Stimulated activated CD4-positive, alpha-beta T cell treated with anti-CD3 and anti-CD28 coated beads, TNF-alpha, amount 100 ng/mL, for 24 hours (primary cell): Measurements from ENCODE around the gene EPS8L1.
A peak's percentile ranks its signal among the peaks of the same experiment; 100 is the strongest.

ENCODE experiments used
- DNase-seq, 3 experiments: peaks; one replicate each; pipeline ENCODE4 v3.0.0-alpha.2; 2020; ENCODE audit warnings: low read depth in 3 of 3

The EPS8L1 gene

DNA sequence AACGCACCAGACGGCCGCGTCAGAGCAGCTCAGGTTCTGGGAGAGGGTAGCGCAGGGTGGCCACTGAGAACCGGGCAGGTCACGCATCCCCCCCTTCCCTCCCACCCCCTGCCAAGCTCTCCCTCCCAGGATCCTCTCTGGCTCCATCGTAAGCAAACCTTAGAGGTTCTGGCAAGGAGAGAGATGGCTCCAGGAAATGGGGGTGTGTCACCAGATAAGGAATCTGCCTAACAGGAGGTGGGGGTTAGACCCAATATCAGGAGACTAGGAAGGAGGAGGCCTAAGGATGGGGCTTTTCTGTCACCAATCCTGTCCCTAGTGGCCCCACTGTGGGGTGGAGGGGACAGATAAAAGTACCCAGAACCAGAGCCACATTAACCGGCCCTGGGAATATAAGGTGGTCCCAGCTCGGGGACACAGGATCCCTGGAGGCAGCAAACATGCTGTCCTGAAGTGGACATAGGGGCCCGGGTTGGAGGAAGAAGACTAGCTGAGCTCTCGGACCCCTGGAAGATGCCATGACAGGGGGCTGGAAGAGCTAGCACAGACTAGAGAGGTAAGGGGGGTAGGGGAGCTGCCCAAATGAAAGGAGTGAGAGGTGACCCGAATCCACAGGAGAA, 39.9 kb downstream of the EPS8L1 start:
- DNase-seq = peak in 1 of 3 experiments; percentile 76

DNA sequence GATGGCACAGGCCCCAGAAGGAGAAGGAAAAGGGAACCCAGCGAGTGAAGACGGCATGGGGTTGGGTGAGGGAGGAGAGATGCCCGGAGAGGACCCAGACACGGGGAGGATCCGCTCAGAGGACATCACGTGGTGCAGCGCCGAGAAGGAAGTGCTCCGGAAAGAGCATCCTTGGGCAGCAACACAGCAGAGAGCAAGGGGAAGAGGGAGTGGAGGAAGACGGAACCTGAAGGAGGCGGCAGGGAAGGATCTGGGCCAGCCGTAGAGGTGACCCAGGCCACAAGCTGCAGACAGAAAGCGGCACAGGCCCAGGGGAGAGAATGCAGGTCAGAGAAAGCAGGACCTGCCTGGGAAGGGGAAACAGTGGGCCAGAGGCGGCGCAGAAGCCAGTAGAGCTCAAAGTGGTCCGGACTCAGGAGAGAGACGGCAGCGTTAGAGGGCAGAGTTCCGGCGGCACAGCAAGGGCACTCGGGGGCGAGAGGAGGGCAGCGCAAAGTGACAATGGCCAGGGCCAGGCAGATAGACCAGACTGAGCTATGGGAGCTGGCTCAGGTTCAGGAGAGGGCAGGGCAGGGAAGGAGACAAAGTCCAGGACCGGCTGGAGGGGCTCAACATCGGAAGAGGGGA, 40.7 kb downstream of the EPS8L1 start:
- DNase-seq = peak; percentile 28 to 53 (median 28)

DNA sequence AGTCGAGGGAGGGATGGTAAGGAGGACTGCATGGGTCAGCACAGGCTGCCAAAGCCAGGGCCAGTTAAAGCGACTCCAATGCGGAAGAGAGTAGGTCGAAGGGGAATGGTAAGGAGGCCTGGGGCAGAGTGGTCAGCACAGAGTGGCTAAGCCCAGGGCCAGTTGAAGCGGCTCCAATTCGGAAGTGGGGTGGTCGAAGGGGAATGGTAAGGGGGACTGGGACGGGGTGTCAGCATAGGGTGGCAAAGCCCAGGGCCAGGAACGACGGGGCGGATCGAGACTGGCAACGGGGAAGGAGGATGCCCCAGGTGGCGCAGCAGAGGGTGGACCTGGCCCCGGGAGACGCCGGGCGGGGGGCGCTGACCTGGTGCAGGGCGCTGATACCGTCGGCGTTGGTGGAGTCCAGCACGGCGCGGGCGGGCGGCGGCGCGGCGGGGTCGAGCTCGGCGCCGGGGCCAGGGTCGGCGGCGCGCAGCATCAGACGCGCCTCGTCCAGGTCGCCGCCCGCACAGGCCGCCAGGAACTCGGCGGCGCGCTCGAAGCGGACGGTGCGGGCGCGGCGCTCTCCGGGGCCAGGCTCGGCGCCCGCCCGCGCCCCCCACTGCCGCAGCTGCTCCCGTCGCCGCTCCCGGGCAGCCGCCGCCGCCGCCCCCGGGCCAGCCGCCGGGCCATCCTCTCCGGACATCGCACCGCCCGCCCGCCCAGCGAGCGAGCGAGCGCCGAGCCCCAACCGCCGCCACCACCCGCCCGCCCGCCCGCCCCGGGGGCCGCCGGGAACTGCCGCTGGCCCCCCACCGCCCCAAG, 41.4 kb downstream of the EPS8L1 start, which contains the start of gene PPP1R12C:
PPP1R12C (minus strand) TSS at position 779 of the 804 bp plus-strand sequence; CDS start at position 685, 94 bp downstream.
- no peak for DNase-seq

DNA sequence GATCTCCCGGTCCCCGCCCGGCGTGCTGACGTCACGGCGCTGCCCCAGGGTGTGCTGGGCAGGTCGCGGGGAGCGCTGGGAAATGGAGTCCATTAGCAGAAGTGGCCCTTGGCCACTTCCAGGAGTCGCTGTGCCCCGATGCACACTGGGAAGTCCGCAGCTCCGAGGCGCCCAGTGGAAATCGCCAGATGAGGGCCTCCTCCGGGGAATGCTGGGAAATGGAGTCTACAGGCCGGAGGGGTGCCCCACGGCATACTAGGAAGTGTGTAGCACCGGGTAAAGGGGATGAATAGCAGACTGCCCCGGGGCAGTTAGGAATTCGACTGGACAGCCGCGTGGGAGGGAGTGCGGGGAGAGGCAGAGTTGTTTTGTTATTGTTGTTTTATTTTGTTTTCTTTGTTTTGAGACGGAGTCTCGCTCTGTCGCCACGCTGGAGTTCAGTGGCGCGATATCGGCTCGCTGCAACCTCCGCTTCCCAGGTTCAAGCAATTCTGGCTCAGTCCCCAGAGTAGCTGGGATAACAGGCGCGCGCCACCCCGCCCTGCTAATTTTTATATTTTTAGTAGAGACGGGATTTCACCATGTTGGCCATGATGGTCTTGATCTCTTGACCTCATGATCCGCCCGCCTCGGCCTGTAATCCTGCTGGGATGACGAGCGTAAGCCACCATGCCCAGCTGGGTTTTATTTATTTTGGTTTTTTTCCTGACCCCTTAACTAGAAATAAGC, 42.2 kb downstream of the EPS8L1 start:
- DNase-seq = peak; percentile 94 to 97 (median 96)

DNA sequence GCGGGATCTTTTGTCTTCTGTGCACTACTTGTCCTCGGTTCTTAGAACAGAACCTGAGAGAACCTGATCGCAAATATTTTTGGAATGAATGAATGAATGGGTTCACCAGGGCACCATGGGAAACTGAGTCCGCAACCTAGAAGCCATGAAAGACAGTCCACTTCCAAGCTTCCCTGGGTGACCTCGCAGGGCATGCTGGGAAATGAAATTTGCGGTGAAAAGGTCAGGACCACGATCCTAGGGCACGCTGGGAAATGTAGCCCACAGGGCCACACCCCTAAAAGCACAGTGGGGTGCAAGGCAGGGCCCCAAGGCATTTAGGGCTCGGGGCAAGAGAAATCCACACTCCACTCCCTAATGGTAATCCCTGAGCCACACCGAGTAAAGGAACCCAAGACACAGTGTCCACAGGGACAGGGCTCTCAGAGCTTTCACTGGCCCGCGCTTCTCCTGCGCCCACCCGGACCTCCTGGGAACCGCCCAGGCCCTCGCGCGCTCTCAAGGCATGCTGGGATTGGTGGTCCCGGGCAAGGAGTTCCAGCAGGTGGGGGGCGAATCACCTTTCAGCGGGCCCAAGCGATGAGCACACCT, 42.8 kb downstream of the EPS8L1 start:
- peak in 1 of 3 experiments; percentile 38 for DNase-seq

DNA sequence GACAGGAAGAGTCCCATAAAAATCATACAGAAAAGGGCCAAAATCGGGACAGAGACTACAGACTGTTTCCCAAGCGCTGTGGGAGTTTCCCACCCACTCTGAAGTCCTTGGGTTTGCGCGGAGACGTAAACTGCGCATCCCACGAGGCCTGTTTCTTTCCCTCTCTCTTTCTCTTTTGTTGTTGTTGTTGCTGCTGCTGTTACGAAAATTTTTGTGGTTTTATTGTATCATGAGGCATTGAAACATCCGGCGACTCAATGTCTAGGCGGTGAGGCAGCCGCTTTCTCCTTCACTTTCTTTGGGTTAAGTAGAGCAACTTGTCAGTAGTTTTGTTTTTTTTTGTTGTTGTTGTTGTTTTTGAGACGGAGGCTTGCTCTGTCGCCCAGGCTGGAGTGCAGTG, 43.4 kb downstream of the EPS8L1 start:
- DNase-seq = no peak

DNA sequence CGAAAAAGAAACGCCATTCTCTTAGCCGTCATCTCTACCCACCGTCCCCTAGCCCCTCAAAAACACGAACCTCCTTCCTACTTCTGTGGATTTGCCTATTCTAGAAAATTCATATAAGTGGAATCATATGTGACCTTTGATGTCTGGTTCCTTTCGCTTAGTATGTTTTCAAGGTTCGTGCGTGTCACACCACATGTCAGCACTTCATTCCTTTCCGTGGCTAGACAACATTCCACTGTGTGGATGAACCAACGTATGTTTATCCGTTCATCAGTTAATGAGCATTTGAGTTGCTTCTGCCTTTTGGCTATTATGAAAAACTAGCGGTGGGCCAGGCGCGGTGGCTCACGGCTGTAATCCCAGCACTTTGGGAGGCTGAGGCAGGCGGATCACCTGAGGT, 55.8 kb downstream of the EPS8L1 start:
- no peak for DNase-seq

DNA sequence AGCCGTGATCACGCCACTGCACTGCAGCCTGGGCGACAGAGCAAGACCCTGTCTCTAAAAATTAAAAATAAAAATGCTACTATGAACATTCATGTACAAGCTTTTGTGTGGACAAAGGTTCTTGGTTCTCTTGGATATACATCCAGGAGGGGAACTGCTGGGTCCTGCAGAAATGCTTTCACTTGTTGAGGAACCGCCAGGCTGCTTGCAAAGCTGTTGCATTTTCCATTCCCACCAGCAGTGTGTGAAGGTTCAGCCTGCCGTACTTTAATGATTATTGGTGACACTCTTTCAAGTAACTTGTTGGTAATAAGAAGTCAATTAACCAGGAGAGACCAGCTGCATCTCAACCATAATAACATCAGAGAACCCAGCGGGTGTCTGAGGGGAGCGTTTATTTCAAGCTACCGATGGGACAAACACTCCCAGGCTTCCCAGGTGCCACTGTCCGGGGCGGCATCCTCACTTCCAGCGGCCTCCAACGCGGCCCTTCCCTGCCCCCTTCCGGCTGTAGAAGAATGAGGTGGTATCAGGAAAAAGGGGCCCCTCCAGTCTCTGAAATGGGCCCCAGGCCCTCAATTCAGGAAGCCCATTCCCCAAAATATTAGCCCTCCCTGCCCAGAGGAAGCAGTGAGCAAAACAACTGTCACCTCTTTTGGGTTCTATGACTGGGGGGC, 56.9 kb downstream of the EPS8L1 start:
- no peak for DNase-seq

DNA sequence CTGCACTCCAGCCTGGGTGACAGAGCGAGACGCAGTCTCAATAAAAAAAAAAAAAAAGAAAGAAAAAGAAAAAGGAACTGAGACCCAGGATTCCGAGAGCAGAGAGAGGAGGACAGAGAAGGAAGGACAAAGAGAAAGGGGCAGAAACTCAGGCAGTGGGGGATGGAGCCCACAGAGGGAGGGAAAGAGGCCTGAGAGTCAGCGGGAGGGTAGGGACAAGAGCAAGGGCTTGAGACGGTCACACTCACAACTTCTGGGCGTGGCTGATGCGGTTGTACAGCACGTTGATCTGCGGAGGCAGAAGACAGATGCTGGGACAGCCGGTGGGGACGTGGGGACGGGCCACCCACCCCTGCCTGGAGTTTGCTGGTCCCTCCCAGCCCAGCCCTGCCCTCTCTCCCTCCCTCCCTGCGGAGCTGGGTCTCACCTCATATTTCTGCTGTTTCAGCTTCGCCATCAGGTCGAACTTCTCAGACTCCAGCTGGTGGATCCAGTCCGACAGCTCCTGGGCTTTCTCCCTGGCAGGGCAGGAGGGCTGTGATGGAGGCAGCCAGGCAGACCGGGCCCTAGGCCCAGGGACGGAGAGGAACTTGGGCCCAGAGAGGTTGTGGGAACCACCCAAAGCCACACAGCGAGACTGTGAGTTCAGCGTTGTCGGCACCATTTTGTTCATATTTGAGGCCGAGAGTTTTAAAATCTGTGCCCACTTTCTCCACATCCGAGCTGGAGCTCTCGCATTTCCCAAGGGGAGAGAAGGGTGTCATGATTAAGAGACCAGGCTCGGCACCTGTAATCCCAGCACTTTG, 58.2 kb downstream of the EPS8L1 start:
- no peak for DNase-seq

DNA sequence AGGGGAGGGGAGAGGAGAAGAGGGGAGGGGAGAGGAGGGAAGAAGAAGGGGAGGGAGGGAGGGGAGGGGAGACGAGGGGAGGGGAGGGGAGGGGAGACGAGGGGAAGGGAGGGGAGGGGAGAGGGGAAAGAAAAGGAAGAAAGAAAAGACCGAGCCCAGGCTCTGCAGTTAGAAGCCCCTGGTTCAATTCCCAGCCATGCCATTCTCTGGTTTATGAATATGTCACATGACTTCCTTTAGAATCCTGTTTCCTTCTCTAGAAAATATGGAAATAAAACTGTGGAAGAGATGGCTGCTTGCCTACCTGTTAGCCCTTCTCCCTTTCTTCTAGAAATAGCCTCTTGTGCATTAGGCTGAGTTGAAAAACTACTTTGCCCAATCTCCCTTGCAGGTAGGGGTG, 59.1 kb downstream of the EPS8L1 start:
- DNase-seq = no peak

DNA sequence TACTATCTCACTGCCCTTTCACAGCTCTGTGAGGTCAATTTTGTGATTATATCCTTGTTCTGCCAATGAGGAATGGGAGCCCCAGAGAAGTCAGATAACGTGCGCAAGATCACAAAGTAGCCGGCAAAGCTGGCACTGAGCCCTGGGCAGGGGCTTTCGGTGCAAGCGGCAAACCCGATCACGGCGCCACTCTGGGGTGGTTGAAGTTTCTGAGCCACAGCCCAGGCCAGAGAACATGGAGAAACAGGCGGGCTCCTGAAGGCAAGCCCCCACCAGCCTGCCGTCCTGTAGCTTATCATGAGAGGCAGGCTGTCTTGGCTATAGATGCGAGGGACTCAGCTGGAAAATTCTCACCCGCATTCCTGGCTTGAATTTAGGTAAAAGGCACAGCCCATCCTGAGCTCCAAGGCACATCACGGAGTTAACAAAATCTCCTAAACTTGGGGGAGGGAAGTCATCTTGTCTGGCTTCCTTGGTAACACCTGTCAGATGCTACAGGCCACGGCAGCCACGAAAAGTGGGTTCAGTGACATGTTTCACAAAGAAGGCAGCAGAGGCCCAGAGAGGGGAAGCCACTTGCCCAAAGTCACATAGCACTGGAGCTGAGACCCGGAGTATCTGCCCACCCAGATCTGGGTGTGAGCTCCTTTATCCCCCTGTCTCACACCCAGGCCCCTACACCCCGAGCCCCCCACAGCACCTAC, 60.9 kb downstream of the EPS8L1 start:
- DNase-seq = no peak
